Activated B cell treated with CpG ODN at 0.5 μM for 24 hours (primary cell): ENCODE data around the gene IGFN1. TPM values are rescaled to one million over a fixed set of nuclear protein-coding genes. Genes with fewer than 3 reads are reported as not detected.

Source experiments
- ATAC-seq: fragments of 200-7000 bp; cut with Tn5 transposase; one replicate; pipeline ENCODE4 v1.10.0; 2021; ENCODE audit warnings: low read depth, mild to moderate bottlenecking, moderate library complexity
- CTCF ChIA-PET: fragments of 350-600 bp; sonication (Branson Sonifier 250); formaldehyde crosslinking; loops from one replicate; lab custom pipeline; 2021; ENCODE audit warnings: antibody characterized with exemption; lab: Charles Lee
- POLR2A ChIA-PET: fragments of 350-600 bp; sonication (Branson Sonifier 250); formaldehyde crosslinking; loops from one replicate; lab custom pipeline; 2021; ENCODE audit warnings: antibody characterized with exemption; lab: Charles Lee
- DNase-seq: peaks from one replicate; pipeline ENCODE4 v3.0.0; 2022
- H3K27ac Mint-ChIP-seq: one replicate; pipeline ENCODE4 v1.8.0; 2020; ENCODE audit warnings: mixed read lengths
- H3K27me3 Mint-ChIP-seq: one replicate; pipeline ENCODE4 v1.8.0; 2021; ENCODE audit warnings: mixed read lengths
- H3K36me3 Mint-ChIP-seq: one replicate; pipeline ENCODE4 v1.8.0; 2021; ENCODE audit warnings: low read depth, mixed read lengths
- H3K4me1 Mint-ChIP-seq: one replicate; pipeline ENCODE4 v1.8.0; 2021; ENCODE audit warnings: mixed read lengths
- H3K4me3 Mint-ChIP-seq: one replicate; pipeline ENCODE4 v1.8.0; 2020; ENCODE audit warnings: mild to moderate bottlenecking, mixed read lengths
- H3K9me3 Mint-ChIP-seq: one replicate; pipeline ENCODE4 v1.8.0; 2020; ENCODE audit warnings: mixed read lengths
- CTCF ChIP-seq: fragments of 200-600 bp; IDR thresholded peaks from one replicate; pipeline ENCODE4 v1.8.0; 2022; ENCODE audit warnings: antibody characterized with exemption, mild to moderate bottlenecking
- intact Hi-C: fragments of 100-400 bp; cut with micrococcal nuclease; formaldehyde crosslinking; loops from one replicate; pipeline ENCODE4 v1.15.1; 2024
- total RNA-seq: library from RNA; stranded (reverse); gene quantifications from 2 replicates; pipeline ENCODE4 v1.2.3, GENCODE V29; 2022

The IGFN1 gene
- total RNA-seq, 1 donor from 2014 or later = not detected

GRCh38 chr1:201164645-201165044 is 26.0 kb upstream of the IGFN1 start:
- no peaks in the 10 kb centered on the region for H3K36me3 Mint-ChIP-seq
- POLR2A ChIA-PET = no interaction called here
- H3K27ac Mint-ChIP-seq = no peak overlapping the region
- no peak for TF ChIP-seq CTCF
- ATAC-seq (no peak), DNase-seq (no peak)
- H3K27me3 Mint-ChIP-seq = peaks cover 6% of the 10 kb centered on the region
- CTCF ChIA-PET = no interaction called here
- intact Hi-C loops = no loop called here
- H3K4me1 Mint-ChIP-seq = no peaks in the 10 kb centered on the region
- H3K4me3 Mint-ChIP-seq = no peak overlapping the region
- H3K9me3 Mint-ChIP-seq = no peaks in the 10 kb centered on the region

- no peaks in the 10 kb centered on the region for H3K27me3 Mint-ChIP-seq
- intact Hi-C loops = no loop called here
- TF ChIP-seq CTCF = no peak
- H3K36me3 Mint-ChIP-seq = no peaks in the 10 kb centered on the region
- H3K4me1 Mint-ChIP-seq = peaks cover 12% of the 10 kb centered on the region
- ATAC-seq (no peak), DNase-seq (no peak)
- H3K4me3 Mint-ChIP-seq = no peak overlapping the region
- POLR2A ChIA-PET = interaction anchor here (1.3 kb wide), 1 partner anchor 13 kb away, joined by 6 read pairs; the partner anchor contains the start of gene TMEM9
- no peak overlapping the region for H3K27ac Mint-ChIP-seq
- CTCF ChIA-PET = no interaction called here
- no peaks in the 10 kb centered on the region for H3K9me3 Mint-ChIP-seq
Measured at GRCh38 chr1:201167041-201167991, 23.3 kb upstream of the IGFN1 start.

GRCh38 chr1:201169203-201169602 is 21.4 kb upstream of the IGFN1 start:
- peaks cover 2% of the 10 kb centered on the region for H3K27me3 Mint-ChIP-seq
- H3K4me3 Mint-ChIP-seq = no peak overlapping the region
- ChIA-PET CTCF (no interaction called here), POLR2A (interaction anchor here (1.8 kb wide), 1 partner anchor 15 kb away, joined by 15 read pairs; the partner anchor contains the start of gene TMEM9)
- no peaks in the 10 kb centered on the region for H3K36me3 Mint-ChIP-seq
- no peak for TF ChIP-seq CTCF
- no peaks in the 10 kb centered on the region for H3K9me3 Mint-ChIP-seq
- H3K4me1 Mint-ChIP-seq = peaks cover 12% of the 10 kb centered on the region
- intact Hi-C loops = no loop called here
- no peak overlapping the region for H3K27ac Mint-ChIP-seq
- no peak for ATAC-seq
- no peak for DNase-seq

- Mint-ChIP-seq H3K4me3 (peak overlapping the region; percentile 88), H3K27me3 (peaks cover 2% of the 10 kb centered on the region), H3K27ac (peak overlapping the region; percentile 79), H3K4me1 (peaks cover 12% of the 10 kb centered on the region), H3K36me3 (no peaks in the 10 kb centered on the region), H3K9me3 (no peaks in the 10 kb centered on the region)
- POLR2A ChIA-PET = interaction anchor here (1.8 kb wide), 1 partner anchor 16 kb away, joined by 15 read pairs; the partner anchor contains the start of gene TMEM9
- no peak for TF ChIP-seq CTCF
- ATAC-seq = no peak
- CTCF ChIA-PET = interaction anchor here (1.2 kb wide), 1 partner anchor 16 kb away, joined by 4 read pairs; the partner anchor contains the start of gene TMEM9
- DNase-seq = no peak
- intact Hi-C loops = loop anchor here (1.0 to 5.0 kb wide), 2 partner anchors 16 to 148 kb away; partner anchors contain the start of genes KIF21B and TMEM9
Measured at GRCh38 chr1:201169971-201170532, 20.6 kb upstream of the IGFN1 start.
